ENCODE results near the gene B3GAT2.

GRCh38 chr6:70903665-70904452 is 53.0 kb downstream of the B3GAT2 start:
- no peak for TF ChIP-seq CTCF (IDR thresholded peaks at IDR 0.05)
- TF ChIP-seq EP300 (IDR thresholded peaks at IDR 0.05), result no peak
- TF ChIP-seq JUNB (IDR thresholded peaks at IDR 0.05), result no peak
- TF ChIP-seq HDAC2 (IDR thresholded peaks at IDR 0.05), result no peak
- TF ChIP-seq SMC3 (IDR thresholded peaks at IDR 0.05), result no peak
- TF ChIP-seq ESRRA (IDR thresholded peaks at IDR 0.05; ENCODE audit: borderline replicate concordance, low read length), result no peak
